Neural progenitor cell (in vitro differentiated cells): ENCODE measurements around the gene BMPR1B.

ENCODE experiments used
- EZH2 ChIP-seq: fragments of 200-600 bp; sonication (generic); IDR thresholded peaks from 2 replicates; pipeline ENCODE4 v1.6.1; 2017; ENCODE audit warnings: antibody characterized with exemption, mild to moderate bottlenecking, moderate library complexity
- TF ChIP-seq, protein P1 (sequence below): fragments of 200-600 bp; sonication (generic); IDR thresholded peaks from 2 replicates; pipeline ENCODE4 v1.5.1; 2017; ENCODE audit warnings: antibody characterized with exemption, mild to moderate bottlenecking

DNA sequence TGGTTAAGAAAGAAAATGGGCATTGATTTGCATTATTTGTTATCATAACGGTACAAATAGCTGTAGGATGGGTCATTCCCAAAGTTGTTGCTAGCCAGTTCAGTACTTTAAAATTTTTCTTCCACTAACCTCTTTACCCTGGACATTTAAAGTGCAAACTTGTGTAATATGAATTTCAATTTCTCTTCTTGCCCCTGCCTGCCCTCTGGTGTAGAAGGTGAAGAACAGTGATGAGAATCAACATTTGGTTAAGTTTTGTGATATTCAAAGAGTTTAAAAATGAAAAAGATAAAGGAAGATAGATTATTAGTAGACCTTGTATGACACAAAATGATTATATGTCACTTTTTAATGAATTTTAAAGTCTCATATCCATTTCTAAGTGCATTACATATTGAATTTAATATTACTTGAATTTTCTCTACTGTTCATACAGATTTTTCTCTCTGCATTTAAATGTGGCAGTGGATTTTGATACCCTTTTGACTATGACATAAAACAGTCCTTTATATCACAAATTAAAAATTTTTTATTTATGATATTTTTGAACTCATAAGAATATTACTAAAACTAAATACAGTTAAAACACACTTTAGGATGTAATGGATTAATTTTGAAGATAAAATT lies 337.7 kb downstream of the BMPR1B start:
- TF ChIP-seq, protein P1, sequence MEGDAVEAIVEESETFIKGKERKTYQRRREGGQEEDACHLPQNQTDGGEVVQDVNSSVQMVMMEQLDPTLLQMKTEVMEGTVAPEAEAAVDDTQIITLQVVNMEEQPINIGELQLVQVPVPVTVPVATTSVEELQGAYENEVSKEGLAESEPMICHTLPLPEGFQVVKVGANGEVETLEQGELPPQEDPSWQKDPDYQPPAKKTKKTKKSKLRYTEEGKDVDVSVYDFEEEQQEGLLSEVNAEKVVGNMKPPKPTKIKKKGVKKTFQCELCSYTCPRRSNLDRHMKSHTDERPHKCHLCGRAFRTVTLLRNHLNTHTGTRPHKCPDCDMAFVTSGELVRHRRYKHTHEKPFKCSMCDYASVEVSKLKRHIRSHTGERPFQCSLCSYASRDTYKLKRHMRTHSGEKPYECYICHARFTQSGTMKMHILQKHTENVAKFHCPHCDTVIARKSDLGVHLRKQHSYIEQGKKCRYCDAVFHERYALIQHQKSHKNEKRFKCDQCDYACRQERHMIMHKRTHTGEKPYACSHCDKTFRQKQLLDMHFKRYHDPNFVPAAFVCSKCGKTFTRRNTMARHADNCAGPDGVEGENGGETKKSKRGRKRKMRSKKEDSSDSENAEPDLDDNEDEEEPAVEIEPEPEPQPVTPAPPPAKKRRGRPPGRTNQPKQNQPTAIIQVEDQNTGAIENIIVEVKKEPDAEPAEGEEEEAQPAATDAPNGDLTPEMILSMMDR: peak; percentile 74
- no peak for TF ChIP-seq EZH2
